ENCODE measurements around the gene CRIM1. TPM values are rescaled to one million over a fixed set of nuclear protein-coding genes. Genes with fewer than 3 reads are reported as not detected.

Gene CRIM1
- total RNA-seq, 2 experiments from 2014 or later, result 11.8 to 12.6 TPM

- no peak for DNase-seq
- no peaks in the 10 kb centered on the region for H3K4me1 Mint-ChIP-seq
- H3K27me3 Mint-ChIP-seq, result no peaks in the 10 kb centered on the region
- no peak overlapping the region for H3K27ac Mint-ChIP-seq
- H3K9me3 Mint-ChIP-seq, result no peaks in the 10 kb centered on the region
- no peaks in the 10 kb centered on the region for H3K36me3 Mint-ChIP-seq
- H3K4me3 Mint-ChIP-seq, result no peak overlapping the region
Observed at GRCh38 chr2:36409935-36410334, 54.4 kb downstream of the CRIM1 start.

GRCh38 chr2:36410681-36411080, 55.1 kb downstream of the CRIM1 start:
- Mint-ChIP-seq H3K4me1 (no peaks in the 10 kb centered on the region), H3K36me3 (no peaks in the 10 kb centered on the region), H3K27ac (no peak overlapping the region), H3K9me3 (no peaks in the 10 kb centered on the region), H3K4me3 (no peak overlapping the region), H3K27me3 (no peaks in the 10 kb centered on the region)
- no peak for DNase-seq

DNA sequence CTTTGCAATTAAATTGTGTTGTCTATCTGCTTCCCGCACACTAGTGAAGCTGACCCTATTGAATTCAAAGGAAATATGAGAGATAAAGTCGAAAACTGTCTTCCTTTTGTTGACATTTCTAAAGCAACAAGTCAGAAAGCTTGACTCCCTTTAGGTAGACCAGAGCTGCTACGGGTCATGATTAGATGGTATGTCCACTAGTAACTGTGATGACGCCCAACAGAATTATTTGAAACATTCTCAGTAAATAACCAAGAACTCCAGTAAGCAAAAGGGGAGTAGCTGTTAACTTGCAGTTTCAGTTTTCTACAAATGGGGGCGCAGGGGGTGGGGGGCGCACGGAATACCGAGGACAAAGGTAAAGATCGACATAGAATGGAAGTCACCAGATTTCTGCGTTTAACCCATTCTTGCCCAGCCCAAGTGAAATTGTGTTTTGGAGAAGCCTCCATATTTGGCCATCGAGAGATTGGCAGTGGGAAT, 56.4 kb downstream of the CRIM1 start:
- DNase-seq, result no peak
- H3K27me3 Mint-ChIP-seq, result no peaks in the 10 kb centered on the region
- no peak overlapping the region for H3K27ac Mint-ChIP-seq
- H3K4me1 Mint-ChIP-seq, result no peaks in the 10 kb centered on the region
- no peaks in the 10 kb centered on the region for H3K36me3 Mint-ChIP-seq
- H3K9me3 Mint-ChIP-seq, result no peaks in the 10 kb centered on the region
- no peak overlapping the region for H3K4me3 Mint-ChIP-seq

DNA sequence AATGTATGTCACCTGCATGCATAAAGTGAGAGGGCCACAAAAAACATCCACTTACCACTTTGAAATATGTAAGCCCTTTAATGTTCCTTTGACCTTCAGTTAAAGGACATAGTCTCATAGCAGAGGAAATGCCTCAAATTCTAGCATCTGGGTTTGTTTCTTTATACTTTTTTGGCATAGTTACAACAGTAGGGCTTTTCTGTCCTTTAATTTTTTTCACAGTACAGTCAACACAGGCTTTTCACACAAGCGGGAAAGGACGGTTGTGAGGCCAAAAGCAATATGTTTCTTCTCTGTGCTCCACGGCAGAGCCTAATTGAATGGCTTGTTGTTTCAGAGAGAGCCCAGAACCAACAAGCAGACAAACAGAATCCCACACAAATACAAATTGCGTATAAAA, 57.6 kb downstream of the CRIM1 start:
- no peaks in the 10 kb centered on the region for H3K27me3 Mint-ChIP-seq
- no peak overlapping the region for H3K4me3 Mint-ChIP-seq
- no peak for DNase-seq
- H3K9me3 Mint-ChIP-seq, result no peaks in the 10 kb centered on the region
- H3K36me3 Mint-ChIP-seq, result no peaks in the 10 kb centered on the region
- H3K4me1 Mint-ChIP-seq, result no peaks in the 10 kb centered on the region
- no peak overlapping the region for H3K27ac Mint-ChIP-seq

DNA sequence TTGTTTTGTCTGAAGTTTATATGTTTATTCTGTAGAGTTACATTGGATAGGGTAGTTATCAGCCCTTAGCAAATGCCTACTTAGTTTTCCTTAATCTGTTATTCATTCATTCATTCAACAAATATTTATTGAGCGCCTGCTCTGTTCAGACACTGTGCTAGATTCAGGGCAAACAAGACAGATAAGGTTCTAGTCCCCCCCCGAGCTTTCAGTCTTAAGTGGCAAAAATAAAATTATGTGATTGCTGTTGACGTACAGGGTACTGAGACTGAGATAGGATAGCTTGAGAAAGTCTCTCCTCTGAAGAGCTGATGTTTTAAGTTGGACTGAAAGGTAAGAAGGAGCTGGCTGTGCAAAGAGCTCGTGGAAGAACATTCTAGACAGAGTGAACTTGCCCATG, 58.7 kb downstream of the CRIM1 start:
- no peak for DNase-seq
- no peaks in the 10 kb centered on the region for H3K27me3 Mint-ChIP-seq
- no peaks in the 10 kb centered on the region for H3K36me3 Mint-ChIP-seq
- no peaks in the 10 kb centered on the region for H3K4me1 Mint-ChIP-seq
- H3K27ac Mint-ChIP-seq, result no peak overlapping the region
- H3K4me3 Mint-ChIP-seq, result no peak overlapping the region
- H3K9me3 Mint-ChIP-seq, result no peaks in the 10 kb centered on the region

DNA sequence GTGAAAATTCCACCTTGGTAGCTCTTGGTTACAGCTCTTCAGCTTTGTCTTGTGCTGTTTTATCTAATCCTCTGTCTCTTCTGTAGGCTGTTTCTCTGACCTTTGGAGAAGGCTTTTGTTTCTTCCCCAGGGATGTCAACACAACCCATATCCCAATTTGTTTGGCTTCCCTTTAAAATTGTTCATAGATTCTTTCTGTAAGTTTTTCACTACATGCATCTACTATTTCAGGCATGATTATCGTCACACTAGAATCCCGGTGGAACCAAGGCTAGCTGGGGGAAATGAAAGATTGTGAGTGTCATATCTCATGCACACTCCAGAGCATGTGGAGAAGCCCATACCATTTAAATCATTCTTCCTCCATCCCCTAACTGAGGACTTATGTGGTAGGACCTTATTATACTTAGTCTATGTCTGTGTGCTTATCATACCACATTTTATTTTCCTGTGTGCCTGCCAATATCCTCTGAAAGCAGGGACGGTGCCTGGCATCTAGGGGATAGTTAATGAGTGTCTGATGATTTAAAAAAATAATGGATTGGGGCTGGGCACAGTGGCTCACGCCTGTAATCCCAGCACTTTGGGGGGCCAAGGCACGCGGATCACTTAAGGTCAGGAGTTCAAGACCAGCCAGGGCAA, 59.9 kb downstream of the CRIM1 start:
- no peaks in the 10 kb centered on the region for H3K36me3 Mint-ChIP-seq

GRCh38 chr2:36416370-36417165, 61.0 kb downstream of the CRIM1 start:
- H3K4me1 Mint-ChIP-seq, result no peaks in the 10 kb centered on the region
- no peak overlapping the region for H3K4me3 Mint-ChIP-seq
- no peaks in the 10 kb centered on the region for H3K9me3 Mint-ChIP-seq
- H3K27me3 Mint-ChIP-seq, result no peaks in the 10 kb centered on the region
- no peak overlapping the region for H3K27ac Mint-ChIP-seq
- DNase-seq, result no peak
- no peaks in the 10 kb centered on the region for H3K36me3 Mint-ChIP-seq

More for the DNA sequence above, 59.9 kb downstream of the CRIM1 start:
- Mint-ChIP-seq H3K27ac (no peak overlapping the region), H3K4me1 (no peaks in the 10 kb centered on the region), H3K9me3 (no peaks in the 10 kb centered on the region), H3K27me3 (no peaks in the 10 kb centered on the region), H3K4me3 (no peak overlapping the region)
- DNase-seq, result no peak

- Mint-ChIP-seq H3K36me3 (no peaks in the 10 kb centered on the region), H3K9me3 (no peaks in the 10 kb centered on the region), H3K4me1 (no peaks in the 10 kb centered on the region), H3K27ac (no peak overlapping the region), H3K27me3 (no peaks in the 10 kb centered on the region), H3K4me3 (no peak overlapping the region)
- DNase-seq, result no peak
Observed at GRCh38 chr2:36420569-36421181, 65.1 kb downstream of the CRIM1 start.

GRCh38 chr2:36421379-36421778, 65.8 kb downstream of the CRIM1 start:
- Mint-ChIP-seq H3K27me3 (no peaks in the 10 kb centered on the region), H3K4me3 (no peak overlapping the region), H3K27ac (no peak overlapping the region), H3K36me3 (no peaks in the 10 kb centered on the region), H3K9me3 (no peaks in the 10 kb centered on the region), H3K4me1 (no peaks in the 10 kb centered on the region)
- no peak for DNase-seq

DNA sequence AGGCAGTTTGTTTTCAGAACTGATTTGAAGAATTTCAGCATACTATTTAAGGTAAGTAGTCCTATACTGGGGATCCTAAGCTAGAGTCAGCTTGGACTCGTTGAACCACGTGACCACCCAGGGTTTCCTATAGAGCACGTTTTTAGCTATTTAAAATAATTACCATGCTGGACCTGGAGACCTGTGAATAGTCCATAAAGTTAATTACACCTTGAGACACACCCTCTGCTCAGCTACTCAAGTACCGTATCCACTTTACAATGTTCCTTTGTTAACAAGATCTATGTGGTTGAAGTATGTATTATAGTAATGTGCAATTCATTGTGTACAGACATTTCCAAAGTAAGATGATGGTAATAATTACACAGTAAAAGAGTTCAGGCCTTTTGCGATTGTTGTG, 67.6 kb downstream of the CRIM1 start:
- no peak overlapping the region for H3K4me3 Mint-ChIP-seq
- DNase-seq, result no peak
- no peaks in the 10 kb centered on the region for H3K9me3 Mint-ChIP-seq
- H3K27ac Mint-ChIP-seq, result no peak overlapping the region
- H3K27me3 Mint-ChIP-seq, result no peaks in the 10 kb centered on the region
- H3K36me3 Mint-ChIP-seq, result no peaks in the 10 kb centered on the region
- no peaks in the 10 kb centered on the region for H3K4me1 Mint-ChIP-seq

- H3K4me1 Mint-ChIP-seq, result no peaks in the 10 kb centered on the region
- no peaks in the 10 kb centered on the region for H3K27me3 Mint-ChIP-seq
- no peak overlapping the region for H3K27ac Mint-ChIP-seq
- no peaks in the 10 kb centered on the region for H3K9me3 Mint-ChIP-seq
- no peaks in the 10 kb centered on the region for H3K36me3 Mint-ChIP-seq
- DNase-seq, result no peak
- H3K4me3 Mint-ChIP-seq, result no peak overlapping the region
Observed at GRCh38 chr2:36423619-36424120, 68.1 kb downstream of the CRIM1 start.

DNA sequence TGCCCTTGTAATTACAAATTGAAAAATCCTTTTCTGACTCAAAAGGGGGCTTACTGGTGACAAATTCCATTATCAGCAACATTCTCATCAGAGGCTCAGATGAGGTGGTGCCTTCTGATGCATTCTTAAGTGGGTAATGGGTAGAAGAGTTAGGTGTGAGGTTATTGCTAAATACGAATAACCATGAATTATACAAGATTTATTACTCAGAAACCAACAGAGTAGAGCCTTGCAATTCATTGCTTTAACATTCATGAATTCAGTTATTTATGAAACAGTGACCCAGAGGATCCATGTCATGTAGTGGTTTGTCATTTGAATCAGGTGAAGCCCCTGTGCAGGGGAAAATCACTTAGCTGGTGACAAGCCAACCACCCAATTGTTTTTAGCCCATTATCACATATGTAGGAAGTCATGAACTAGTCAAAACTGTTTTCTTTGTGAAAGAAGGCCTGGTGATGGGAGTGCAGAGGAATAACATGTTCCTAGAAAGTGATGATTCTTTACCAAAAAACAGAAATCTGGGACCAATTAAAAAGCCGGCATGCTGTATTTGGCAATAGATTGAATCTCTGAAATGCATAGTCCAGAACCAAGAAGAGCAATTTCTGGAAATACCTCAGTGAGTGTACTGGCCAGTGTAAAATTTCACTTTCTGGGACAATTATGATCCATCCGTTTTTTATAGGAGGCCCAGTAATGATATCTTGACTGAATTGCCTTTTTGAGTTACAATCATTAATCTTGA, 70.2 kb downstream of the CRIM1 start:
- no peak overlapping the region for H3K27ac Mint-ChIP-seq
- H3K27me3 Mint-ChIP-seq, result no peaks in the 10 kb centered on the region
- no peaks in the 10 kb centered on the region for H3K36me3 Mint-ChIP-seq
- no peak for DNase-seq
- H3K9me3 Mint-ChIP-seq, result no peaks in the 10 kb centered on the region
- H3K4me3 Mint-ChIP-seq, result no peak overlapping the region
- no peaks in the 10 kb centered on the region for H3K4me1 Mint-ChIP-seq

DNA sequence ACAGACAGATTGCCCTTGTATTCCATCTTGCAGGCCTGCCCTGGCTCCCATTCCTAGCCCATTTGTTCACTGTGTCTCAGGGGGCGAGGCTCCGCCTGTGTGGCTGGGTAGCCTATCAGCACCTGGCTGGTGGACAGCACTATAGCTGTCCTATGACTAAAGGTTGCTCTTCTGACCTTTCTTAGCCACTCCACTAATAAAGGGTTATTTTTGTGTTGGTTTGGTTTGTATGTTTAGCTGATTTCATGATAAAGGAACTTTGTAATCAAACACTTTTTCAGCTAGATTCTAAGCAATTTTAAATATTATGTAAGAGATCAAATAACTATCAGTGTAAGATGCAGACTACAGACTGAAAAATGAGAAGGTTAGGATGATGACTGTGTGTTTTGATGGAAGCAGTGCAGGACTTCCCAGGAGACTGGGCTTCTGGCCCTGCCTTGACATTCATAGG, 72.2 kb downstream of the CRIM1 start:
- H3K36me3 Mint-ChIP-seq, result no peaks in the 10 kb centered on the region
- H3K4me3 Mint-ChIP-seq, result no peak overlapping the region
- H3K4me1 Mint-ChIP-seq, result no peaks in the 10 kb centered on the region
- no peaks in the 10 kb centered on the region for H3K27me3 Mint-ChIP-seq
- no peak for DNase-seq
- no peak overlapping the region for H3K27ac Mint-ChIP-seq
- no peaks in the 10 kb centered on the region for H3K9me3 Mint-ChIP-seq

DNA sequence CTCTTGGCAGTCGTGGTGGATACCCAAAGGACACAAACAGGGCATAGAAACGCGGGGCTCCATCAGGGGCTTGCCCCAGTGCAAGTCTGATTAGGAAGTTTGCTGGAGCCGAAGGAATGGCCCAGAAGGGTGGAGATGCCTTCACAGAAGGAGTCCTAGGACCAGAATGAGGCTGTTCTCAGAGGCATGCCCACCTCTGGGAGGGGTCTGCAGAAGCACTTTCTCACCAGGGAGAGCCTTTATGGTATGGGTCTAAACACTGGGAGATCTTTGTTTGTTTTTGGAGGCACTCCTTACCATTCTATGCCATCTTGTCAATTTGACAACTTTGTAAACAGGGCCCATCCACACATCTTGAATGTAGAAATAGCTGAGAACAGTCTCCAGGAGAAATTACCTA, 75.0 kb downstream of the CRIM1 start:
- no peaks in the 10 kb centered on the region for H3K27me3 Mint-ChIP-seq
- no peak overlapping the region for H3K27ac Mint-ChIP-seq
- H3K4me1 Mint-ChIP-seq, result no peaks in the 10 kb centered on the region
- H3K36me3 Mint-ChIP-seq, result no peaks in the 10 kb centered on the region
- DNase-seq, result no peak
- no peak overlapping the region for H3K4me3 Mint-ChIP-seq
- H3K9me3 Mint-ChIP-seq, result no peaks in the 10 kb centered on the region

DNA sequence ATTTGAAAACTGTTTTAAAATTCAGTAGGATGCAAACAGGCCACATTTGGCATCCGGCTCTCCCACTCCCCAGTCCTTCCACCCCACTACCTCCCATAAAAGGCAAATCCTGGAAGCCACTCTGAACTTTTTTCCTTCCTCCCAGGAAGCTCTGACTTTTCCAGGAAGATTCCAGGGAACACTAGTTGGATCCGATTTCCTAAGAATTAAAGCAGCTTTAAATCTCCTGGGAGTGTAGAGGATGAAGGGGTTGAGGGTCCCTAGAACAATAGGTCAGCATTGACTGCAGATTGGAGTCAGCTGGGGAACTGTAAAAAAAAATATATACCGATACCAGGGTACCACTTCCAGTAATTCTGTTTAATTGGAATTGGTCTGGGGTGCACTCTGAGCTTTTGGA, 76.9 kb downstream of the CRIM1 start:
- H3K4me3 Mint-ChIP-seq, result no peak overlapping the region
- no peak overlapping the region for H3K27ac Mint-ChIP-seq
- no peaks in the 10 kb centered on the region for H3K27me3 Mint-ChIP-seq
- no peaks in the 10 kb centered on the region for H3K9me3 Mint-ChIP-seq
- H3K36me3 Mint-ChIP-seq, result peaks cover 1% of the 10 kb centered on the region
- H3K4me1 Mint-ChIP-seq, result no peaks in the 10 kb centered on the region
- no peak for DNase-seq
